Measurements from ENCODE around the gene LIX1.
"Not testable (repeated sequence)": the region's sequence is repeated elsewhere in the genome, so short reads cannot be mapped to it uniquely, and the experiment has no call there.

Gene LIX1

DNA sequence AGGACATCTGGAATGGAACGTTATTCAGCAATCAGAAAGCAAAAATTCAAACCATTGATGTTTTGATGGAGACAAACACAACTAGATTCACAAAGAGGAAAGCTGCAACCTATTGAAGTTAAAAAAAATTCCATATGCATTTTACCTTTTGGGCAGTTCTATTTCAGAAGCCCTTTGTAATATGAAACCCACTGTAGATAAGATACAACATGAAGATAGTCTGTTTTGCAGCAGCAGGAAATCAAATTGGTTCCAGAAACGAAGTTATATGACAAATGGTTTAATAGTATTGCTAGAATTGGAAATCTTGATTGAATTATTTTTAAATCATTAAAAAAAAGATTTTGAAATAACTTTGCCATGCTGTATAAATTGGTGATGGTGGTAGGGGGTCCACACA, 872 bp downstream of the LIX1 start:
- DNase-seq (ENCODE audit: low read depth in 2 of 2), result no peak

DNA sequence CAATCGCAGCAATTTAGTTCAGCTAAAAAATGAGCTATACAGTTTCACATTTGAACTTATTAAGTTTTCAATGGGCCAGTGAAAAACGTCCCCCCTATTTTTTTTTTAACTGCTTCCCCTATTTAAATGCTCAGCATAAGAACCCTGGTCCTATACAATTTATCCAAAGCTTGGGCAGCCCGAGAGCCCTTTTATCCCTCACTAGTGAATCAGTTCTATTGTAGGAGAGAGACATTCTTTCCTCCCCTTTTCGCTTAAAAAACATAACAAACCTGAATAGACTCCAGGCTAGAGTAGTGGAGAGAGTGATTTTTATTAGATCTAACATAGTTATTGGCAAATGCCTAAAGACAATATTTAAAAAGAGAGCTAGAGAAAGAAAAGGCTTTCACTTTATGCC, 1.4 kb downstream of the LIX1 start:
- DNase-seq (ENCODE audit: low read depth in 2 of 2), result no peak

DNA sequence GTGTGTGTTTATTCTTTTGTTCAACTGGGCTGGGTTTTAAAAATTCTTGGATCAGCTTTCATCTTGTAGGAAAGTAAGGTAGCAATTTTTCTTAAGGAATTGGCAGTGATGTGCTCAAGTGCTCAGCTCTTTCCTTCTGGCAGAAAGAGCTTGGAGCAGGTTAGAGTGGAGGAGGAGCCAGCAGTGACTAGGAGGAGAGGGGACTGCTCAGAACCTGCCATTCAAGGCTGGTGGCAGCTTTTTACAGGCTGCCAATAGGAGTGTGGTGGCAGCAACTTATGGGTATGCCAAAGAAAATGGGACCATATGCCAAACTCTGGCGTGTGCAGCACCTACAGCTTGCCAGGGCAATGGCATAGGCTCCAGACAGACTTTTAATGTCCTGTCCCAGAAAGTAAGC, 2.2 kb downstream of the LIX1 start:
- DNase-seq (ENCODE audit: low read depth in 2 of 2), result not testable (repeated sequence)

DNA sequence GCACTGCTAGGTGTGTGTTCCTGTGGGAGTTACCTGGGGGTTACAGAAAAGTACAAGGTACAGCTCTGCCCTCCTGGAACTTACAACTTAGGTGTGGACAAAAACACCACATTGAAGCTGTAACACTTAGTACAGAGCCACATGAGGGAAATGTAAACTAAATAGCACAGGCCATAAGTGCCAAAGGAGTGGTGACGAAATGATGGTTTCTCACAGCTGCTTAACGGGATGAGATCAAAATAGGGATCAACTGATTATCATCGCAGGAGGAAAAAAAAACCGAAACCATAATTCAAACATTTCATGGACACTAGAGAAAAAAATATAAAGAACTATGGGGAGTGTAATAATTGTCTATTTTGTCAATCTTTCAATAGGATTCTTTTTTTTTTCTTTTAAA, 5.9 kb downstream of the LIX1 start:
- DNase-seq (ENCODE audit: low read depth in 2 of 2), result no peak

DNA sequence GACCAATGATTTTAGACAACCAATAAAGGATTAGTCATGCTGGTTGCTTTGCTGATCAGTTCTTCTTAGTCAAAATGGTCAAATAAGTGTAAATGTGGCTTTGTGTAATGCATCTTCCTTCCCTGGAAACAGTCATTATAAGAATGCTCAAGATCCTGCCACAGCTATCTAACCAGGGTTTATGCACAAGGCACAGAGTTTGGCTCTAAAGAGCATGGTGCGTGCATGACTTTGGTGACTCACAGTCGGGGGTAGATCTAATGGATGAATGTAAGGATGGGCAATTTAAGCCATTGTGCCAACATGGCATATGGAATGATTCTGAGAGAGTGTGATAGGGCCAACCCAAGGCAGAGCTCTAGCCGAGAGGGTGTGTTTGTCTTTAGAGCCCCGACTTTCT, 6.5 kb downstream of the LIX1 start:
- DNase-seq (ENCODE audit: low read depth in 2 of 2), result no peak

DNA sequence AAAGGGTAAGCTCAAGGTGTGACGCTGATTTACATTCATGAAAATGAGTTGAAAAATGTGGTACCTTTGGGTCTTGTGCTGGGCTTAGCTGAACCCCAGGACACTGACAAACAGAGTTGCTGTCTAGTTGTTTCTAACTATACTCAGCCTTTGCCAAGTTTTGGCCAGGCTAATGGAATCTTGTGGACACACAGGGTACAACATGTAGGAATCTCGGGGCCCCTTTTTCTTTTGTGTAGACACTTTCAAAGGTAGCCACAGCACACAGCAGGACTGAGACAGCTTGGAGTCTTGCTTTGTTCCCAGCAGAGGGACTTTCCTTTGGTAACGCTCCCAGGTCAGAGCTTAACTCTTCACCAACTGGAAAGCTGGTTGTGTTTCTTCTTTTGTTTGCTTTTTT, 7.8 kb downstream of the LIX1 start:
- DNase-seq (ENCODE audit: low read depth in 2 of 2), result no peak

DNA sequence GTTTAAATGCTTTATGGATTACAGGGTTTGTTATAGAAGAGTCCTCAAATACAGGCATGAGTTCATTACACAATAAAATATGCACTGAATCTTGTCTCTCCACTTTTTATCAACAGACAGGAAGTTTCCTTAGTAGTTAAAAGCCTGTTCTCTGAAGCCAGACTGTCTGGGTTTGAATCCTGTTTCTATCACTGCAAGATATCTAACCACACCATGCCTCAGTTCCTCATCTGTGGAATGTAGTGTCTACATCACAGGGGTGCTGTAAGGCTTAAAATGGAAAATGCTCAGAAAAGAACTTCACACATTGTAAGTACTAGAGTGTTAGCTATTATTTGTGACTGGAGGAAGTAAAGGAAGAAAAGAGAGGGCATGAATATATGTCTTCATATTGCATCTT, 9.3 kb downstream of the LIX1 start:
- no peak for DNase-seq (ENCODE audit: low read depth in 2 of 2)

DNA sequence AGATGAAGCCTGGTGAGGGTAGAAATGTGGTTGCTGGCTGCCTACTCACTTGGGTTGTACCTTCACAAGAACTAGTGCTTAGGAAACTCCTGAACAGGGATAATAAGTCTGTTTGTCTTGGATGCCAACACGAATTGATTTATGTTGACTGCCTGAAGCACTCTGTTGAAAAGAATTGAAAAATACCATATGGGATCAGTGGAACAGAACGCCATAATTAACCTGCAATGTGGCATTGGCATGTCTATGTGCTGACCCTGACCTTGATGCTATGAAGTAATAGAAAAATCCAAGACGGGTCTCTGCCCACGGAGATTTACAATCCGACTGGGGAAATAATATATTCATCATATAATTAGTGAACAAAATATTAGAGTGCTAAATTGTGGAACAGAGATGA, 10.5 kb downstream of the LIX1 start:
- no peak for DNase-seq (ENCODE audit: low read depth in 2 of 2)

DNA sequence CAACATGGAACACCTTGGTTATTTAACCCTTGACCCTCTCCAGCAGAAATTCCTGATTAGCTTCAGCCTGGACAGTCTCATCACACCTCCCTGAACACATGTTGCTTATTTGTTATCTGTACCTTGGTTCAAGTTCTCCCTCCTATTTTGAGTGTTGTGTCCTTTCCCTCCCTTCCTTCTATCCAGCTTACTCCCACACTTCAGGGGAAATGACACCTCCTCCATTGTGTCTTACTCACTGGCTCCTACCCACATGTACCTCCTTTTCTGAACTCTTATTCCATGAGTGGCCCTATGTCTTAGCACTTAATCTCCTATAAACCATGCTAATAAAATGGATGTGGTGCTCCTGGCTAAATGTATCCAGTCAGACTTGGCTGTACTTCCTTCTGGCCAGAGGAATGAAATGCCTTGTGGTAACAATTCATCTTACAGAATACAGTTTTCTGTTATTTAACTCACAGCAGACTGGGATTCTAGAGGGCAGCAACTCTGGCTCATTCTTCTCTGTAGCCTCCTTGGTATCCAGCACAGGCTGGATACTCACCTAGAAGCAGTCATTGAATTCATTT, 11.2 kb downstream of the LIX1 start:
- DNase-seq (ENCODE audit: low read depth in 2 of 2), result no peak

DNA sequence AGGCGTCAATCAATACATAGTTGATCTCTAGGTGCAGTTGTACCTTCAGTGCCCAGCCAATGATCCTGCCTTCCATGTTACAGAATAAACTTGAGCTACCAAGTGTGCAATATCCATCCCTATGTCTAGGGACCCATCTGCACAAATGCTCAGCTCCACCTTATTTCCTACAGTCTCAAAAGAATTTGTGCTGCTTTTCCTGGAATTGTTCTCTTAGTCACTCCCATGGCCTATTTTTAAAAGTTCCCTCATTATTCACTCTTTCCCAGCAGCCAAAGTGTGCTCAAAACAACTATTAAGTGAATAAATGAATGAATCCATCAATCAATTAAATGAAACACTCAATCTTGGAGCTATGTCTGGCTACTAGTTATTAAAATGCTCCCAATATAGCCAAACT, 14.7 kb downstream of the LIX1 start:
- no peak for DNase-seq (ENCODE audit: low read depth in 2 of 2)

DNA sequence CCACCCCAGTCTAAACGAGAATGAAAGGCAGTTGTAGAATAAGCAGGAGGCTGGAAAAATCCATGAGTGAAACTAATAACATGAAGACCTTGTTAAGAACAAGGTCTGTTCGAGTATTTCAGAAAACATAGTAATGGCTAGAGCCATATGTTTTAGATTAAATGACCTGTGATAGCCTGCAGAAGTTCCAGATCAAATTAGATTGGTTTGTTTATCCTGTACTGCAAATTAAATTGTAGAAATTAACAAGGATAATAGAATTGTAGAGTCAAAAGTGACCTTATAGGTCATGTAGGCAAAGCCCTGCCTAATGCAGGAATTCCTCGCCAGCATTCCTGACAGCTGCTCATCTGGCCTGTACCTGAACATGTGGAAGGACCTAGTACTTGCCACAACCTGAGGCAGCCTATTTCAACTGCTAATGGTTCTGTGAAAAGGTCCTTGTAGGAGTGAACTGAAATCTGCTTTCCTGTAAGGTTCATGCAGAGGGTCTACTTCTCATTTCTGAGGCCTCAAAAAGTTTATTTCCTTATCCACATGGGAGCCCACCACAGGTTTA, 17.2 kb downstream of the LIX1 start:
- DNase-seq (ENCODE audit: low read depth in 2 of 2), result no peak

DNA sequence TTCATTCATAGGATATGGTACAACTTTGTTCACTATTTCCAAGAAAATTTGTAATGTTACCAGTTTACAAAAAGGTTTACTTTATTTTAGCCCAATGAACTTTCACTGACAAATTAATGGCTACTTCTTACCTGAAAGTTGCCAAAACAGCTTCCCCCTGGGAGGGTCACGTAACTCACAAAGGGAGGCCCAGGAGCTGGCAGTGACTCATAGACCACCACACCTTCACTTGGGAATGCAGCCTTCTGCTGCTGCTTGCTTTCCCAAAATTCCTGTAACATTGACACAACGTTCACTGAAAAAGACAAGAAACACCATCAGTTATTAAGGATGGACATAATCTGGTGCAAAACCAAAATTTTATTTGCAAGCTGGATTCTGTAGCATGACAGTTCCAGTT, 18.1 kb downstream of the LIX1 start:
- no peak for DNase-seq (ENCODE audit: low read depth in 2 of 2)

DNA sequence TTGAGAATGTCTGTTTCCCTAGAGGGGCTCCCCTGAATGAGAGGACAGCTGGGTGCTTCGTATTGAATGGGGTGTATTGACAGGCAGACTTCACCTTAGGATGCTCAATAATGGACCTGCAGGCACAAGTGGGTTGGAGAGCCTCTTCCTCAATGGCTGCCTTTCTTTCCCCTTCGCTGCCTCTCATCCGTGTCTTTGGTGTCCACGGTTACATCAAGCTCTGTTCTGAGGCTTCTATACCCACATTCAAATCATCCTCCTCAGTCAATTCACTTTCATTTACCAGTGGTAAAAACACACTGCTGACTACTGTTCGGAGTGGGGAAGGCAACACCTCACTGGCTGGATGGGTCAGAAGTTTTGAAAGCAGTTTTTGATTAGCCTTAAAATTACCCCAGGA, 20.6 kb downstream of the LIX1 start:
- DNase-seq (ENCODE audit: low read depth in 2 of 2), result no peak

DNA sequence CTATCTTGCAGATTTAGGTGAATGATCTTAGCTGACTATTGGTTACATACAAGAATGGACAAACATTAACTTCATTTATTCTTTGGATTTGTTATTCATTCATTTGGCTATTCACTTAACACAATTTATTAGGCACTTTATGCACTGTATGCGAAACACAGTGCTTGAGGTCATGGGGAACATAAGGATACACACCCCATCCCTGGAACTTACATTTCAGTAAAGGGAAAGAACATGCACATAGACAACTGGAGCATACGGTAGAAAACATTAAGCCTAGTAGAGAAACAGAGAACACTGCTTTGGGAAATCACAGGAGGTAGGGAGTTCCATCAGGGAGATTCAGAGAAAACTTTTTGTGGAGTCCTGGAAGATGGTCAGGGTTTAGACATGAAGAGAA, 22.2 kb downstream of the LIX1 start:
- no peak for DNase-seq (ENCODE audit: low read depth in 2 of 2)

DNA sequence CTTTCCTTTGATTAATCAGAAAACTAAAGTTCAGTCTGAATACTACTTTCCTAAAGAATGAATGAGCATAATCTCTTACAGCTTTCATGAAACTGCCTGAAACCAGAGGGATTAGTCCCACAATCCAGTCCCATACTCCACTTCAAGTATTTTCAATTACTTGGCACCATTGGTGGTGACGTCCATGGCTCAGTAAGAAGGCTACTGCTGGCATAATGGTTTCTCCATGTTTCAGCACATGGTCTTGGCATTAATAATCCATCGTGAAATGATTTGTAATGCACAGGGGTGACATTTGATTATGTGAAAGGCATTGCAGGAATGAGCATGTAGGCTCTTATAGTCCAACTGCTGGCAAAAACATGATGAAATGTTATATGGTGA, 23.4 kb downstream of the LIX1 start:
- DNase-seq (ENCODE audit: low read depth in 2 of 2), result no peak

DNA sequence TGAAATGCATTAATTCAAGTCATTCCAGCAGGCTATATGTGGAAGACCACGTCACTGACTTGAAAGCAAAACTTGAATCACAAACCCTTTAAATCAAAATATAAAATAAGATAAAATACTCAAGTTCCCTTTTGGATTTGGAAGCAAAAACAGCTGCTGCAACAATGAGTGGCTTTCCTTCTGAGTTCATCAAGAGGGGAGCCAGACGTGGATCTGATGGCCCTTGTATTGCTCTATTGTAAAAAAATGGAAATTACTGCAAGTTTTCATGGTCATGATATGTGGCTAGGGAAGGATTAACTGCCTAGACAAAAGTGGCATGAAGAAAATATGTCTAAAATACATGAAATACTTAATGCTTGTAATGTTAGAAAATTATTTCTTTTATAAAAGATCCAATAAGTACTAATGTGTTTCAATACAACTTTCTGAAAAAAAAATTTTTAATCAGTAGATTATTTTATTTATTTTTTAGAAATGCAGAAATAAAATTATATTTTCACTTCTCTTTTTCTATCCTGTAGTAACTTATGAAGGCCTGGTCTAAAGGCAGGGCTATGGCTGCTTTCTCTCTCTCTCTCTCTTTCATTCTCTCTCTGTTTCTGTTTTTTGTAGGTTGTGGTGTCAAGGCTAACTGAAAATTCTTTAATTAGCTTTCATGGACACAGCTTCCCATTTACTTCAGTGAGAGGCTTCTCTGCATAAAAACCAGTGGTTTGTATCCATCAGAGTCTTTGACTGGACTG, 24.0 kb downstream of the LIX1 start:
- no peak for DNase-seq (ENCODE audit: low read depth in 2 of 2)

DNA sequence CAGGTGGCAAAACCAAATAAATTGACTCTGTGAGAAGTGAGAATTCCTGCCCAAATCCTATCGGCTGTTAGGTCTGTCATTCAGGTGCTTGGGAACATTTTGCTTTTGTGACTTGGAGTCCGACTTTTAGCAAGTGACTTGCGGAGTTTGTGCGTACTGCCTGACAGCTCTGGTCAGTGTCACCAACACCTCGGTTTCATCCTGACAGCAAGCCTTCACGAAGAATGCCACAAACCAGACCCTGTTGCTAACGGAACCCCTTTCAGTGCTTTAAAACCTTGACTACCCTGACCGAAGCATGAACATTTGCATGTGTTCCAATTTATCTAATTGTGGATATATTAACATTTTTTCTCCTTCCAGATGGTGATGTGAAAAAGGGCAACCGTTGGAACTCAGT, 26.5 kb downstream of the LIX1 start:
- DNase-seq (ENCODE audit: low read depth in 2 of 2), result no peak

DNA sequence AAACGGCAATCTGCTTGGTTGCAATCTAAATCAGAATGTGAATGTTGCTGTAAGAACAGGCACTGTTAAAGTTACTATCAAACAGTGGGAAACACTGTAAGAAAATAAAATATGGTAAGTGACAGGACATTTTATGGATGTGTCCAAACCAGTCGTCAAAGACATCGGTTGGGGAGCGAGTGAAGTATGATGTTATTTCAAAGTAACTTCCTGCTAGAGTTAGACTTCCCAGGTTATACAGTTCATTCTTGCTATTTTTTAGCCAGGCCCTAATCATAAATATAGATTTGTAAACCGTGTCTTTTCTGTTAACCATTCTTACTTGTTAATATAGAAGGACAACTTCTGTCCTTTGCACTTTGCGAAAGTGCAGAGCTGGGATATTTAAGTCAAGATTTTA, 30.2 kb downstream of the LIX1 start:
- DNase-seq (ENCODE audit: low read depth in 2 of 2), result no peak

DNA sequence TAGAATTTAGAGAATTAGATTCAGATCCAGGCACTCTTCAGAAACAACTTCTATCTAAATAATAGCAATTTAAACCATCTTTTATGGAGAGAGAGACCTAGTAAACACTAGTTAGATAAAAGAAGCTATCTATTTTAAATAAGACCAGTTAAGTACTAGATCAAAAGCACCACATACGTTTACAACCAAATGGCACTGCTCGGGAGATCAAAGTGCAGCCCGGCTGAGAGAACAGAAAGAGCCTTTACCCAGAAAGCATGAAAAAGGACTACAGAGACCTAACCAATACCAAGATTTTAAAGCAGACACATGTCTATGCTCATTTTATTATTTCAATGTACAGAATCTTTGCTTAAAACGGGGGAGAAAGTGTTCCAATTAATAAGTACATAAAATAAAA, 30.8 kb downstream of the LIX1 start:
- no peak for DNase-seq (ENCODE audit: low read depth in 2 of 2)

DNA sequence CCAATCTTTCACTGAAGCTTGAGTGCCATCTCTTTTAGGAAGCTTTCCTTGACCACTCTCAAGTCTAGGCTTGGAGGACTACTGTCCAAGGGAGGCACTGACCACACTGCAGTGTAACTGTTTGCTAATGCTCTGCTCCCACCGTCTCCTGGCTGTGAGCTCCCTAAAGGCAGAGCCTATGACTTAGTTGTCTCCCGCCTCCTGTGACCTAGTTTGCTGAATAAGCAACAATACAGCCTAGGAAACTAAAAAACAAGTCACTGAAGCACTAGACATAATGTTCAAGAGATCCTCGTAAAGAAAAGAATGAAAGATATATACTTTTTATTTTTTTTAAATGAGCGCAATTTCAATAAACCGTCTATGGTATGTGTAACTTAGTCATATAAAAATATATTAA, 31.4 kb downstream of the LIX1 start:
- no peak for DNase-seq (ENCODE audit: low read depth in 2 of 2)

DNA sequence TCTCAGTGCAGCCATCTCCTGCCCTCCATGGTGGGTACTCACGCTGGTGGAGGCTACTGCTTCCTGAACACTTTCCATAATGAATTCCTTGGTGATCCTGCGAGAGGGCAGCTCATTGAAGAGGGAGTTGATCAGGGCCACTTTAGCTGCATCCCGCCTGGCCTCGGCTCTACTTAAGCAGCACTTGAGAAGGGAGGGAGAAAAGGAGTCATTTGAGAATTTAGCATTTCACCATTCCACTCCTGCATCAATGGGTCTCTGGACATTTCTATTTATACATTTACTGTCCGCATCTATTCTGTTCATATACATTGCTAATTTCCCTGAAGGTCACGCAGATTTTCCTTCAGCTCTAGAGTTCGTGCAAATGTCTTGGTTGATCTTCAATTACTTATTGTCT, 35.1 kb downstream of the LIX1 start:
- no peak for DNase-seq (ENCODE audit: low read depth in 2 of 2)

DNA sequence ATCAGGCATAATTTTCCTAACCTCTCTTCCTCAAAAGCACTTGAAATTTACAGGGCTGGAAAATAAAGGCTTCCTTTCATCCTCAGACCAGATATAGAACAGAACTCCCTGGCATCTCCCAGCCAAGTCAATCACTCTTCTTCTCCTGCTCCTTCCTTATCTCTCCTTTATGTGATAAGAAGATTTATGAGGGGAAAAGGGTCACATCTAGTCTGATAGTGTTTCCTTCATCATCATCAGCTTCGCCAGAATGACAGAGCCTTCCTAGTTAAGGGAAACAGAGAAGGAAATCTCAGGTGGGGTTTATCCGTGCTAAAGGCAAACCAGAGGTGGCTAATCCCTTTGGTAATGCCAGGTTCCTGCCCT, 36.2 kb downstream of the LIX1 start:
- no peak for DNase-seq (ENCODE audit: low read depth in 2 of 2)

DNA sequence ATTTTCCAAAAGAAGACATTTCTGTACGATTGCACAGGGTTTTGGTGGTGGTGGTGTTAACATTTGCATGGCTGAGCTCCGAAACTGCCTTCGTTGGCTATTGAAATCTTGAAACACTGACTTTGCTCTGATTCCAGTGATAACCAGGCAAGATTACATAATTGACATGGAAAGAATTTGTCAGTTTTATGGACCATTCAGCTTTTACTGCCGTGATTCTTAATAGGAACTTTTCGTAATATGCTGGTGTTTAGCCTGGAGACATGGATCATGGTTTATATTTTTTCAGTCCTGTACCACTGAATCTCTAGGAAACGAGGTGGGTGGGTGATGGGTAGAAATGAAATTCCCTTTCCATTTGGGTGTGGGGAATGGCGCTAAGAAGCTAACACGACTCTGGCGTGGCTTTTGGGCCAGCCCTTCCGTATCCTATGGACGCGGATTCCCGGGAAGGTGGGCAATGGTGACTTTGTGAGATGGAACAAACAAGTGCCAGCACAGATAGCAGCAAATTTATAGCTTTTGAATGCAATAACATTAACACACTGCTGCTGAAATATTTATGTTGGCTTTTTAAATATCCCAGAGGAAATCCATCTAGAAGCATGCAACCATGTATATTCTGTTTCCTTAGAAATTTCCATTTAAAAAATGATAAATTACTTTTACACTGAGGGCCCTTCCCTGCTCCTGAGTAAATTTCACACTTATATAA, 36.8 kb downstream of the LIX1 start:
- DNase-seq (ENCODE audit: low read depth in 2 of 2), result no peak

Measured in stimulated activated CD8-positive, alpha-beta memory T cell treated with anti-CD3 and anti-CD28 coated beads, Interleukin-2, amount 100 ng/mL, for 48 hours (primary cell).